ENCODE results near the gene TMSB15C. TPM values are rescaled to one million over a fixed set of nuclear protein-coding genes. Genes with fewer than 3 reads are reported as not detected.
"Not testable (repeated sequence)": the region's sequence is repeated elsewhere in the genome, so short reads cannot be mapped to it uniquely, and the experiment has no call there.

TMSB15C gene
- 6.9 and 7.0 TPM in 2 replicates for total RNA-seq
- 2.5 and 3.1 TPM in 2 replicates for polyA plus RNA-seq
- 2.6 and 2.7 TPM in 2 replicates for polyA plus RNA-seq (2011; cell fraction: cytosol; rRNA removed)
- 9.0 and 11.0 TPM in 2 replicates for polyA plus RNA-seq (2011; cell fraction: nucleus; rRNA removed)
- 3.6 and 3.8 TPM in 2 replicates for polyA plus RNA-seq (2012)
- polyA minus RNA-seq = 2.1 TPM in 2 replicates
- polyA minus RNA-seq (2011; cell fraction: cytosol; rRNA and poly(A)+ RNA removed) = not detected
- 4.6 and 8.1 TPM in 2 replicates for polyA minus RNA-seq (2011; cell fraction: nucleus; rRNA and poly(A)+ RNA removed)
- Bru-seq, nascent RNA = percentile 14 among the genes with signal in this experiment
- BruChase-seq, experiment 1, labeled RNA remaining after a 6-hour chase = percentile 27 among the genes with signal in this experiment
- BruChase-seq, experiment 2, labeled RNA remaining after a 2-hour chase = percentile 34 among the genes with signal in this experiment
- long read RNA-seq, transcript TMSB15B-207 (3 exons, 947 nt) = major isoform, 24 of 37 reads
- long read RNA-seq, partial matches to known transcripts = 1 of 37 reads
- long read RNA-seq, other reads (novel, unspliced or antisense) = 12 of 37 reads

DNA sequence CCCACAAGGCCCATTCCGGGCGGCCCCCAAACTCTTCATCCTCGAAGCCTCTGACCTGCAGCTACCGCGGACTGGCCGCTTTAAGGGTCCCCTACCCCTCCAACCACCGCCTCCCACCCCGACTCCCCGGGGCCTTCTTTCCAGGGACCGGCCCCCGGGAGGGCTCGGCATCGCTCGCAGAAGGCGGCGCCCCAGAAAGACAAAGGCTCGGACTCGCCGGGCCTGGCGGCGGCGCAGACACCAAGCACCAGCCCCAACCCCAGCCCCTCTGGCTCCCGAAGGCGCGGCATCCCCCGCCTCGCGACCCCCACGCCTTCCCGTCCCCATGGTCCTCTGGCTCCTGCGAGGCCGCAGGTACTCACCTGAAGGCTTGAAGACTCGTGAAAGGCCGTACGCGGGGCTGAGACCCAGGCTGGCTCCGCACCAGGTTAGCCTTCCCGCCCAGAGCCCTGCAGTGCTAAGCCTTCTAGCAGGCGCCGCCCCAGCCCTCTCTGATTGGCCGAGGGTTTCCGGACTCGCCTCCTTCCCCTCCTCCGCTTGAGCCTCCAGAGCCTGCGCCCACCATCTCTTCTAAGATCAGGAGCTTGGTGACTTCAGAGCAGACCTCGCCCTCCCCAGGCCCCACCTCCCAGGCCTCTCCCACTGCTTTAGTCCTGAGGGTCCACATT is at the start of gene TMSB15C:
Gene TMSB15C, minus strand, starts transcription at position 459 of the 668 bp plus-strand sequence.
- H3K4me2 ChIP-seq (ENCODE audit: insufficient read depth, low read length); CTCF ChIA-PET; H4K20me1 ChIP-seq (replicated peaks; ENCODE audit: control insufficient read depth, extremely low read depth, insufficient read depth, low read length); BruUV-seq (replicated peaks); H3K27me3 ChIP-seq (ENCODE audit: control insufficient read depth in 2 of 2, insufficient read depth in 2 of 2, low read length in 2 of 2); dilution Hi-C loops (cut with MboI; ENCODE audit: extremely low pct_ligation_motif_present, low sequenced_read_pairs); H3K9ac ChIP-seq (replicated peaks; ENCODE audit: extremely low read depth, insufficient read depth, low read length); H3K27ac ChIP-seq (ENCODE audit: insufficient read depth, low read depth, low read length); H3K4me1 ChIP-seq (ENCODE audit: control insufficient read depth, extremely low read depth, insufficient read depth, low read length); H2AFZ ChIP-seq (ENCODE audit: low read depth, low read length); H3K9me3 ChIP-seq (replicated peaks; ENCODE audit: control insufficient read depth, insufficient read depth, low read length); H3K4me3 ChIP-seq (replicated peaks in 1 of 3; ENCODE audit: insufficient read depth in 1 of 3, low read depth in 1 of 3, low read length in 3 of 3); H3K9me1 ChIP-seq (replicated peaks; ENCODE audit: control insufficient read depth, extremely low read depth, insufficient read depth, low read length); H3K36me3 ChIP-seq (ENCODE audit: control insufficient read depth in 2 of 2, extremely low read depth in 1 of 2, insufficient read depth in 2 of 2, low read length in 2 of 2); DNase-seq (ENCODE audit: low read depth, low spot score); FAIRE-seq; H3K79me2 ChIP-seq (ENCODE audit: control insufficient read depth, insufficient read depth, low read length); POLR2A ChIA-PET; intact Hi-C loops (cut with micrococcal nuclease): not testable (repeated sequence)

DNA sequence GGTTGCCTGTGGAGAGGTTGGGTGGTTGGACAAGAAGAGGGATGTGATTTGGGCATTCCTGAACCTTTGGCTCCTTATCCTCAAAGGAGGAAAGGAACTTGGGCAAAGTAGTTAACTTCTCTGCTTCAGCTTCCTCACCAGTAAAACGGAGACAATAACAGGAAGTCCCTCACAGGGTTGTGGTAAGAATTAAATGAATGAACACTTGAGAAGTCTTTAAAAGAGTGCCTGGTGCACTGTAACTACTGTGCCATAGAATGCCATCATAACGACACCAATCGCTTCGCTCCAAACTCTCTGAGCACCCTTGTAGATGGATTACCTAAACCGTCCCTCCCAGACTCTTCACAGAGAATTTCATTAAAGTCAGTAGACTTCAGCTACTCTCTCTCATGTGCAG is 46.8 kb upstream of the TMSB15C start:
- H3K27ac ChIP-seq (ENCODE audit: insufficient read depth, low read depth, low read length) = peak overlapping the region; percentile 8
- H3K9ac ChIP-seq (replicated peaks; ENCODE audit: extremely low read depth, insufficient read depth, low read length) = no peak overlapping the region
- TF ChIP-seq GATA2 (IDR thresholded peaks at IDR 0.05; ENCODE audit: insufficient read depth, insufficient read length, low read depth, low read length) (no peak), FOS (IDR thresholded peaks at IDR 0.05; ENCODE audit: borderline replicate concordance, insufficient read depth, low read length) (no peak), POLR2AphosphoS5 (IDR thresholded peaks at IDR 0.05; ENCODE audit: insufficient read depth, low read depth, low read length) (no peak), JUN (IDR thresholded peaks at IDR 0.05; ENCODE audit: borderline replicate concordance, insufficient read depth, insufficient read length, low read depth) (no peak), MYC (IDR thresholded peaks at IDR 0.05; ENCODE audit: low read depth, low read length) (no peak)
- TF ChIP-seq, protein P1, sequence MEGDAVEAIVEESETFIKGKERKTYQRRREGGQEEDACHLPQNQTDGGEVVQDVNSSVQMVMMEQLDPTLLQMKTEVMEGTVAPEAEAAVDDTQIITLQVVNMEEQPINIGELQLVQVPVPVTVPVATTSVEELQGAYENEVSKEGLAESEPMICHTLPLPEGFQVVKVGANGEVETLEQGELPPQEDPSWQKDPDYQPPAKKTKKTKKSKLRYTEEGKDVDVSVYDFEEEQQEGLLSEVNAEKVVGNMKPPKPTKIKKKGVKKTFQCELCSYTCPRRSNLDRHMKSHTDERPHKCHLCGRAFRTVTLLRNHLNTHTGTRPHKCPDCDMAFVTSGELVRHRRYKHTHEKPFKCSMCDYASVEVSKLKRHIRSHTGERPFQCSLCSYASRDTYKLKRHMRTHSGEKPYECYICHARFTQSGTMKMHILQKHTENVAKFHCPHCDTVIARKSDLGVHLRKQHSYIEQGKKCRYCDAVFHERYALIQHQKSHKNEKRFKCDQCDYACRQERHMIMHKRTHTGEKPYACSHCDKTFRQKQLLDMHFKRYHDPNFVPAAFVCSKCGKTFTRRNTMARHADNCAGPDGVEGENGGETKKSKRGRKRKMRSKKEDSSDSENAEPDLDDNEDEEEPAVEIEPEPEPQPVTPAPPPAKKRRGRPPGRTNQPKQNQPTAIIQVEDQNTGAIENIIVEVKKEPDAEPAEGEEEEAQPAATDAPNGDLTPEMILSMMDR (IDR thresholded peaks at IDR 0.05; ENCODE audit: extremely low read depth in 1 of 2, insufficient read depth in 1 of 2, low read depth in 1 of 2, low read length in 2 of 2) = no peak
- TF ChIP-seq, protein P2, sequence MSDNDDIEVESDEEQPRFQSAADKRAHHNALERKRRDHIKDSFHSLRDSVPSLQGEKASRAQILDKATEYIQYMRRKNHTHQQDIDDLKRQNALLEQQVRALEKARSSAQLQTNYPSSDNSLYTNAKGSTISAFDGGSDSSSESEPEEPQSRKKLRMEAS (IDR thresholded peaks at IDR 0.05; ENCODE audit: insufficient read depth, insufficient read length) = no peak
- POLR2A ChIA-PET = no interaction called here
- intact Hi-C loops (cut with micrococcal nuclease) = no loop called here
- H3K4me2 ChIP-seq (ENCODE audit: insufficient read depth, low read length) = peak overlapping the region; percentile 16
- dilution Hi-C loops (cut with MboI; ENCODE audit: extremely low pct_ligation_motif_present, low sequenced_read_pairs) = no loop called here
- no peaks in the 10 kb centered on the region for H3K27me3 ChIP-seq (ENCODE audit: control insufficient read depth in 2 of 2, insufficient read depth in 2 of 2, low read length in 2 of 2)
- H3K79me2 ChIP-seq (ENCODE audit: control insufficient read depth, insufficient read depth, low read length) = no peaks in the 10 kb centered on the region
- no peaks in the 10 kb centered on the region for H3K9me3 ChIP-seq (replicated peaks; ENCODE audit: control insufficient read depth, insufficient read depth, low read length)
- H2AFZ ChIP-seq (ENCODE audit: low read depth, low read length) = no peak overlapping the region
- H3K36me3 ChIP-seq (ENCODE audit: control insufficient read depth in 2 of 2, extremely low read depth in 1 of 2, insufficient read depth in 2 of 2, low read length in 2 of 2) = no peaks in the 10 kb centered on the region
- H3K4me3 ChIP-seq (replicated peaks in 1 of 3; ENCODE audit: insufficient read depth in 1 of 3, low read depth in 1 of 3, low read length in 3 of 3) = no peak overlapping the region
- H3K9me1 ChIP-seq (replicated peaks; ENCODE audit: control insufficient read depth, extremely low read depth, insufficient read depth, low read length) = no peaks in the 10 kb centered on the region
- H4K20me1 ChIP-seq (replicated peaks; ENCODE audit: control insufficient read depth, extremely low read depth, insufficient read depth, low read length) = no peaks in the 10 kb centered on the region
- peak; percentile 95 for FAIRE-seq
- CTCF ChIA-PET = interaction anchor here (0.7 to 1.7 kb wide), 4 partner anchors 10 to 205 kb away, joined by 3 to 12 read pairs (median 3); partner anchors contain the start of gene ZCCHC18
- DNase-seq (ENCODE audit: low read depth, low spot score) = peak; percentile 22
- BruUV-seq (replicated peaks) = no TSS peak
- peaks cover 9% of the 10 kb centered on the region for H3K4me1 ChIP-seq (ENCODE audit: control insufficient read depth, extremely low read depth, insufficient read depth, low read length)

All from endothelial cell of umbilical vein (primary cell).